Rectal smooth muscle tissue (tissue), 1 donor: ENCODE data around the gene QPCT.

Experiments
- H3K27ac ChIP-seq: one replicate; pipeline ENCODE4 v1.7.0; 2013; ENCODE audit warnings: low read depth, low read length, inconsistent platforms
- H3K27me3 ChIP-seq: one replicate; pipeline ENCODE4 v1.7.0; 2013; ENCODE audit warnings: low read length; ENCODE audit not compliant: control insufficient read depth, insufficient read depth
- H3K36me3 ChIP-seq: one replicate; pipeline ENCODE4 v1.7.0; 2013; ENCODE audit warnings: low read length; ENCODE audit not compliant: control insufficient read depth, insufficient read depth
- H3K4me1 ChIP-seq: one replicate; pipeline ENCODE4 v1.7.0; 2013; ENCODE audit warnings: low read length; ENCODE audit not compliant: control insufficient read depth, insufficient read depth
- H3K4me3 ChIP-seq: one replicate; pipeline ENCODE4 v1.7.0; 2013; ENCODE audit warnings: low read length
- H3K9ac ChIP-seq: one replicate; pipeline ENCODE4 v1.7.0; 2013; ENCODE audit warnings: low read length

The QPCT gene

GRCh38 chr2:37389989-37390765 is 45.7 kb downstream of the QPCT start:
- Histone ChIP-seq H3K4me1 (no peaks in the 10 kb centered on the region), H3K4me3 (no peak overlapping the region), H3K27ac (no peak overlapping the region), H3K27me3 (no peaks in the 10 kb centered on the region), H3K36me3 (no peaks in the 10 kb centered on the region), H3K9ac (no peak overlapping the region)

- Histone ChIP-seq H3K9ac (no peak overlapping the region), H3K27ac (no peak overlapping the region), H3K27me3 (no peaks in the 10 kb centered on the region), H3K4me3 (no peak overlapping the region), H3K36me3 (no peaks in the 10 kb centered on the region), H3K4me1 (no peaks in the 10 kb centered on the region)
Measured at GRCh38 chr2:37390777-37391176, 46.3 kb downstream of the QPCT start.

GRCh38 chr2:37391711-37392110 is 47.3 kb downstream of the QPCT start:
- Histone ChIP-seq H3K4me1 (no peaks in the 10 kb centered on the region), H3K27me3 (no peaks in the 10 kb centered on the region), H3K9ac (no peak overlapping the region), H3K27ac (no peak overlapping the region), H3K36me3 (no peaks in the 10 kb centered on the region), H3K4me3 (no peak overlapping the region)

- Histone ChIP-seq H3K4me3 (no peak overlapping the region), H3K9ac (no peak overlapping the region), H3K4me1 (no peaks in the 10 kb centered on the region), H3K36me3 (no peaks in the 10 kb centered on the region), H3K27ac (no peak overlapping the region), H3K27me3 (no peaks in the 10 kb centered on the region)
Measured at GRCh38 chr2:37392428-37392827, 48.0 kb downstream of the QPCT start.

GRCh38 chr2:37394263-37394662 is 49.8 kb downstream of the QPCT start:
- Histone ChIP-seq H3K4me1 (no peaks in the 10 kb centered on the region), H3K36me3 (no peaks in the 10 kb centered on the region), H3K9ac (no peak overlapping the region), H3K27me3 (no peaks in the 10 kb centered on the region), H3K4me3 (no peak overlapping the region), H3K27ac (no peak overlapping the region)

- Histone ChIP-seq H3K4me3 (no peak overlapping the region), H3K9ac (no peak overlapping the region), H3K4me1 (no peaks in the 10 kb centered on the region), H3K27me3 (no peaks in the 10 kb centered on the region), H3K27ac (no peak overlapping the region), H3K36me3 (no peaks in the 10 kb centered on the region)
Measured at GRCh38 chr2:37394796-37395555, 50.5 kb downstream of the QPCT start.

- no peak overlapping the region for H3K4me3 ChIP-seq
- H3K9ac ChIP-seq = no peak overlapping the region
- H3K4me1 ChIP-seq = no peaks in the 10 kb centered on the region
- no peaks in the 10 kb centered on the region for H3K36me3 ChIP-seq
- H3K27ac ChIP-seq = no peak overlapping the region
- no peaks in the 10 kb centered on the region for H3K27me3 ChIP-seq
Measured at GRCh38 chr2:37396890-37397565, 52.6 kb downstream of the QPCT start.

- Histone ChIP-seq H3K36me3 (no peaks in the 10 kb centered on the region), H3K27ac (no peak overlapping the region), H3K9ac (no peak overlapping the region), H3K4me1 (no peaks in the 10 kb centered on the region), H3K27me3 (no peaks in the 10 kb centered on the region), H3K4me3 (no peak overlapping the region)
Measured at GRCh38 chr2:37398990-37399389, 54.6 kb downstream of the QPCT start.

- H3K27me3 ChIP-seq = no peaks in the 10 kb centered on the region
- H3K9ac ChIP-seq = no peak overlapping the region
- no peaks in the 10 kb centered on the region for H3K4me1 ChIP-seq
- H3K27ac ChIP-seq = no peak overlapping the region
- H3K36me3 ChIP-seq = no peaks in the 10 kb centered on the region
- H3K4me3 ChIP-seq = no peak overlapping the region
Measured at GRCh38 chr2:37400041-37400440, 55.6 kb downstream of the QPCT start.

- no peaks in the 10 kb centered on the region for H3K36me3 ChIP-seq
- H3K4me1 ChIP-seq = no peaks in the 10 kb centered on the region
- no peak overlapping the region for H3K9ac ChIP-seq
- H3K27ac ChIP-seq = no peak overlapping the region
- H3K27me3 ChIP-seq = no peaks in the 10 kb centered on the region
- H3K4me3 ChIP-seq = no peak overlapping the region
Measured at GRCh38 chr2:37402636-37403035, 58.2 kb downstream of the QPCT start.

GRCh38 chr2:37405781-37406180 is 61.4 kb downstream of the QPCT start:
- H3K27ac ChIP-seq = no peak overlapping the region
- no peaks in the 10 kb centered on the region for H3K4me1 ChIP-seq
- no peaks in the 10 kb centered on the region for H3K36me3 ChIP-seq
- no peak overlapping the region for H3K4me3 ChIP-seq
- H3K9ac ChIP-seq = no peak overlapping the region
- no peaks in the 10 kb centered on the region for H3K27me3 ChIP-seq

GRCh38 chr2:37412231-37412630 is 67.8 kb downstream of the QPCT start:
- no peak overlapping the region for H3K4me3 ChIP-seq
- H3K27me3 ChIP-seq = no peaks in the 10 kb centered on the region
- no peaks in the 10 kb centered on the region for H3K36me3 ChIP-seq
- no peak overlapping the region for H3K9ac ChIP-seq
- H3K27ac ChIP-seq = no peak overlapping the region
- peaks cover 13% of the 10 kb centered on the region for H3K4me1 ChIP-seq
